Frontal cortex (tissue), 4 donors: Measurements from ENCODE around the gene ZNF646. TPM values are rescaled to one million over a fixed set of nuclear protein-coding genes. Genes with fewer than 3 reads are reported as not detected.

Experiments used
- DNase-seq, 2 donors: peaks; one replicate each; pipeline ENCODE4 v3.0.0; 2012; ENCODE audit warnings: low spot score in 2 of 2
- FAIRE-seq: peaks from 2 replicates; lab custom pipeline; 2012; peaks lifted over from hg19 to GRCh38; lab: Jason Lieb, UNC
- total RNA-seq: library from RNA; depleted of rRNA; stranded (reverse); fragments of >200 nt; gene quantifications from one replicate; pipeline ENCODE4 v1.2.3, GENCODE V29; 2014
- donor health status: control.
- donor health status: control.
- donor health status: control.

ZNF646 gene
- total RNA-seq, 1 donor from 2014 or later = 14.7 TPM

DNA sequence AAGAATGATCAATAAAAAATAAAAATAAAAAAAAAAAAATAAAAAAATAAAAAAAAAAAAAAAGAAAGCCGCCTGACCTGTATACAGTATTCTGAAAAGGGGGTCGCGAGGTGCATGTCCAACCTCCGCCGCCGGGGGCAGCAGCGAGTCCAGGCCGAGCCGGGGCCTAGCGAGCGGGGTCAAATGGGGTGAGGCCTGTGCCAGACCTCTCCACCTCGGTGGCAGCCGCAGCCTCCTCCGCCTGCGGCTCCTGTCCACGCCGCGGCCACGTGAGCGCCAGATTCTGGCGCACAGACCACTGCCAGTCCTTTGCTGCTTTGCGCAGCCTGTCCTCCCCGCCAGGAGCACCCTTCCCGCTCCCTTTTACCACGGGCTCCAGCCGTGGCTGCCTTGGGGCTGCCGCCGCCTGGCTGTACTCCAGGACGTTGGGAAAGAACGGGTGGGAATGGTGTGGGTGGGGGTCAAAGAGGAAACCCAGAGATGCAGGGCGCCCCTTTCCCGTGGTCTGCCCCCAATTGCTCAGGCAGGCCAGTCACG, 31.5 kb downstream of the ZNF646 start:
- FAIRE-seq = no peak
- DNase-seq = peak; percentile 84 to 92

DNA sequence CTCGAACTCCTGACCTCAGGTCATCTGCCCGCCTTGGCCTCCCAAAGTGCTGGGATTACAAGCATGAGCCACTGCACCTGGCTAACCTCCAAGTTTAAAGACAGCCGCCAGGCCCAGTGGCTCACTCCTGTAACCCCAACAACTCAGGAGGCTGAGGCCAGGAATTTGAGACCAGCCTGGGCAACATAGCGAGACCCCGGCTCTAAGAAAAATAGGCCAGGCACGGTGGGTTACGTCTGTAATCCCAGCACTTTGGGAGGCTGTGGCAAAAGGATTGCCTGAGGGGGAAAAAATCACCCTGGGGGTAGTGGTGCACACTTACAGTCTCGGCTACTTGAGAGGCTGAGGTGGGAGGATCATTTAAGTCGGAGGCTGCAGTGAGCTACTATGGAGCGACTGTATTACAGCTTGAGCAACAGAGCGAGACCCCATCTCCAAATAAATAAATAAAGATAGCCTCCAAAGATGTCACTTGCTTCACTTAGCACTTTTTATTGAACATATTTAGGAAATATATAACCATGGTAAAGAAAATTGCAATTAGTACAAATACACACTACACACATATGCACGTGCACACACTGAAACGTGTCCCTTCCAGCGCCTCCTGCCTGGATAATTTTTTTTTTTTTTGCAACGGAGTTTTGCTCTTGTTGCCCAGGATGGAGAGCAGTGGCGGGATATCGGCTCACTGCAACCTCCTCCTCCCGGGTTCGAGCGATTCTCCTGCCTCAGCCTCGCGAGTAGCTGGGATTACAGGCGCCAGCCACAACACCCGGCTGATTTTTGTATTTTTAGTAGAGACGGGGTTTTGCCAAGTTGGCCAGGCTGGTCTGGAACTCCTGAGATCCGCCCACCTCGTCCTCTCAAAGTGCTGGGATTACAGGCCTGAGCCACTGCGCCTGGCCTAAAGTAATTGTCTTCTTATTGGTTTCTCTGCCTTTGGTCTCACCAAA, 32.6 kb downstream of the ZNF646 start:
- DNase-seq (no peak), FAIRE-seq (no peak)

GRCh38 chr16:31107465-31107867, 33.2 kb downstream of the ZNF646 start:
- DNase-seq (no peak), FAIRE-seq (no peak)

GRCh38 chr16:31108035-31108793, 34.0 kb downstream of the ZNF646 start, which contains the start of gene BCKDK:
BCKDK (plus strand) TSS chr16:31108386; CDS start chr16:31109224, 838 bp downstream.
- FAIRE-seq = no peak
- peak; percentile 90 for DNase-seq

- DNase-seq (no peak), FAIRE-seq (no peak)
These were observed 34.8 kb downstream of the ZNF646 start for GRCh38 chr16:31108794-31109558.

DNA sequence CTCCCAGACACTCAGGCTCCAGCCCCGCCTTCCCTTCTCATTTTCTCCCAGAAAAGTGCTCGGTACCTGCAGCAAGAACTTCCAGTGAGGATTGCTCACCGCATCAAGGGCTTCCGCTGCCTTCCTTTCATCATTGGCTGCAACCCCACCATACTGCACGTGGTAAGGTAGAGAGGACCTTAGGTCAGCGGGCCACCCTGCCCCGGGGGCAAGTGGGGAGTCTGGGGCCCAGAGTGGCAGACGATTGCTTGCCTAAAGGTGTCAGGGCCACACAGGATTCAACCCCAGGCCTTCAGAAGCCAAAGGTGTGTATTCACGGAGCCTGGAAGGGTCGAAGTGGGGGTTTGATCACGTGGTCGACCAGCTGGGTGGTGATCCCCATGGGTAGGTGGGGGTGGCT, 35.4 kb downstream of the ZNF646 start:
- FAIRE-seq (no peak), DNase-seq (no peak)

DNA sequence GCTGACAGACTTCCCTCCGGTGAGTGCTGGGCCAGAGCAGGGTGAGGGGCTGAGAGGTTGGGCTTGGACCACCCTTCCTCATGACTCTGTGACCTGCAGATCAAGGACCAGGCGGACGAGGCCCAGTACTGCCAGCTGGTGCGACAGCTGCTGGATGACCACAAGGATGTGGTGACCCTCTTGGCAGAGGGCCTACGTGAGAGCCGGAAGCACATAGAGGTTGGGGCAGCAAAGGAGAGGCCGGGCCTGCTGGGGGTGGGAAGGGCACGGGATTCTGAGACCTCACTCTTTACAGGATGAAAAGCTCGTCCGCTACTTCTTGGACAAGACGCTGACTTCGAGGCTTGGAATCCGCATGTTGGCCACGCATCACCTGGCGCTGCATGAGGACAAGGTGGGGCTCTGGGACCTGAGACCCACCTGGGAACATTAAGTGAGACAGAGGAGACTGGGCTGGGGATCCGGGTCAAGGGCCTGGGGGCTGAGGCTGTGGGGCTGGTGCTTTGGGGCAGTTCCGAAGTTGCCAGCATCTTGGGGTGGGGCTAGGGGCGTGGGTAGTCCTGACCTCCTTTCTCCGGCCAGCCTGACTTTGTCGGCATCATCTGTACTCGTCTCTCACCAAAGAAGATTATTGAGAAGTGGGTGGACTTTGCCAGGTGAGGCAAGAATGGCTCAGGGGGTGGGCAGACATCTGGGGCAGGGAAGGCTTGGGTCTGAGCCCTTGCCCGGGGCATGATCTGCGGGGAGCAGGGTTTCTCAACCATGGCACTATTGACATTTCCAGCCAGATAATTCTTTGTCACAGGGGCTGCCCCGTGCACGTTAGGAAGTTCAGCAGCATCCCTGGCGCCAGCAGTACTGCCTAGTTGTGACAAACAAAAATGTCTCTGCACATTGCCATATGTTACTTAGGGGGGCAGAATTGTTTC, 36.1 kb downstream of the ZNF646 start:
- FAIRE-seq = no peak
- no peak for DNase-seq

DNA sequence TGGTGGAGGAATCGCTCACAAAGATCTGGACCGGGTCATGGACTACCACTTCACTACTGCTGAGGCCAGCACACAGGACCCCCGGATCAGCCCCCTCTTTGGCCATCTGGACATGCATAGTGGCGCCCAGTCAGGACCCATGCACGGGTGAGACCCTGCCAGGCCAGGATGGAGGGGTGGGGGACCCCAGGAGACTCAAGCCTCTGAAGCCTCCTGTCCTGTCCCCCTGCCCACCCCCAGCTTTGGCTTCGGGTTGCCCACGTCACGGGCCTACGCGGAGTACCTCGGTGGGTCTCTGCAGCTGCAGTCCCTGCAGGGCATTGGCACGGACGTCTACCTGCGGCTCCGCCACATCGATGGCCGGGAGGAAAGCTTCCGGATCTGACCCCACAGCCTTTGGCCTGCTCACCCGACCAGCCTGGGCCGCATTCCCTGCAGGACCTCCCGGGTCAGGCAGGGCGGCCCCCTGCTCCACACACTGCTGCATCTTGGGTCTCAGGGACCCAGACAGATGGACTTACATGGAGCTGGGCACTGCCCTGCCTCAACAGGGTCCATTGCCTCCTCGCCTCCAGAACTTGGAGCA, 37.8 kb downstream of the ZNF646 start:
- FAIRE-seq (no peak), DNase-seq (no peak)

DNA sequence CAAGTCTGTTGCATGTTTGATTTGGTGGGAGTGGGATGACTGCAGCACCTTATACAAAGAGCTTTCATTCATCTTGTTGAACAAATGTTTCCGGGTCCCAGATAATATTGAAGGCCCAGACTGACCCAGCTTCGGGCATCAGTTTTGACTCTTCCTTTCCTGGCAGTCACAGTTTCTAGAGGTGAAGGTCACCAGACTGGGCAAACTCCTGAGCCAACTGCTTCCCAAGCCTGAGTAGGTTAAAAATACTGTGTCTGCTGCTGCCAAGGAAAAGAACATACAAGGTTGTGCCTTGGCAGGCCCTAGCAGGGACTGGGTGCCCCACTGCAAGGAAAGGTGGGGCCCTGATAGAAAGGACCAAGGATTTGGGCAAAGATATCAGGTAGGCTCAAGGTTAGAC, 38.5 kb downstream of the ZNF646 start:
- DNase-seq (no peak), FAIRE-seq (no peak)

GRCh38 chr16:31113121-31114120, 39.2 kb downstream of the ZNF646 start:
- DNase-seq (no peak), FAIRE-seq (no peak)

- no peak for DNase-seq
- no peak for FAIRE-seq
These were observed 40.2 kb downstream of the ZNF646 start for GRCh38 chr16:31114468-31114867.

- FAIRE-seq = no peak
- DNase-seq = peak; percentile 97 to 98
These were observed 43.4 kb downstream of the ZNF646 start, which contains the start of gene KAT8 for GRCh38 chr16:31117384-31118222. KAT8 (plus strand) TSS chr16:31117664; CDS start chr16:31117682, 18 bp downstream.

GRCh38 chr16:31118223-31119155, 44.3 kb downstream of the ZNF646 start:
- FAIRE-seq (no peak), DNase-seq (no peak)

- DNase-seq (no peak), FAIRE-seq (no peak)
These were observed 45.9 kb downstream of the ZNF646 start for GRCh38 chr16:31120129-31120528.

- DNase-seq = no peak
- no peak for FAIRE-seq
These were observed 51.6 kb downstream of the ZNF646 start for GRCh38 chr16:31125844-31126243.
